ENCODE measurements around the gene FAM13A.

The FAM13A gene

DNA sequence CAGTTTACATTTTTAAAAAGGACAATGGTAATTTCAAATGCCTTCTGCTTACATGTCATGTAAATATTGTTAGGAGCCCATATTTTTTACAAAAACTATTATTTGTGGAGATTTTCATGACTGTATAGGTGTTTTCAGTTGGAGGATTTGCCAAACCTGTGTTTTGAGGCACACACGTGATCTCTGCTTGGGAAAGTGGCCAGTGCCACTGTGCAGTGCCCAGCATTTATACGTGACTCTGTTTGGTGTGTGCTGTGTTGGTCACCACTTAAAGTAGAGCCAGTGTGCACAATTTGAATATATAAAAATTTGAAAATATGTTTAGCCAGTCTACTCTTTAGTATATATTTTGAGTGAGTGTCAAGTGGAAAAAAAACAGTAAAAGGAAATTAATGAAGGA, 332.6 kb downstream of the FAM13A start:
- DNase-seq (ENCODE audit: low read depth): no peak
- no peak overlapping the region for H3K4me3 ChIP-seq (ENCODE audit: low read depth, low read length)
- TF ChIP-seq MYC (IDR thresholded peaks at IDR 0.05; ENCODE audit: low read depth, low read length) (no peak), POLR2A (IDR thresholded peaks at IDR 0.05; ENCODE audit: extremely low read depth, insufficient read length) (no peak)
- TF ChIP-seq, protein P1, sequence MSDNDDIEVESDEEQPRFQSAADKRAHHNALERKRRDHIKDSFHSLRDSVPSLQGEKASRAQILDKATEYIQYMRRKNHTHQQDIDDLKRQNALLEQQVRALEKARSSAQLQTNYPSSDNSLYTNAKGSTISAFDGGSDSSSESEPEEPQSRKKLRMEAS (IDR thresholded peaks at IDR 0.05; ENCODE audit: low read depth, low read length): no peak
- TF ChIP-seq, protein P2, sequence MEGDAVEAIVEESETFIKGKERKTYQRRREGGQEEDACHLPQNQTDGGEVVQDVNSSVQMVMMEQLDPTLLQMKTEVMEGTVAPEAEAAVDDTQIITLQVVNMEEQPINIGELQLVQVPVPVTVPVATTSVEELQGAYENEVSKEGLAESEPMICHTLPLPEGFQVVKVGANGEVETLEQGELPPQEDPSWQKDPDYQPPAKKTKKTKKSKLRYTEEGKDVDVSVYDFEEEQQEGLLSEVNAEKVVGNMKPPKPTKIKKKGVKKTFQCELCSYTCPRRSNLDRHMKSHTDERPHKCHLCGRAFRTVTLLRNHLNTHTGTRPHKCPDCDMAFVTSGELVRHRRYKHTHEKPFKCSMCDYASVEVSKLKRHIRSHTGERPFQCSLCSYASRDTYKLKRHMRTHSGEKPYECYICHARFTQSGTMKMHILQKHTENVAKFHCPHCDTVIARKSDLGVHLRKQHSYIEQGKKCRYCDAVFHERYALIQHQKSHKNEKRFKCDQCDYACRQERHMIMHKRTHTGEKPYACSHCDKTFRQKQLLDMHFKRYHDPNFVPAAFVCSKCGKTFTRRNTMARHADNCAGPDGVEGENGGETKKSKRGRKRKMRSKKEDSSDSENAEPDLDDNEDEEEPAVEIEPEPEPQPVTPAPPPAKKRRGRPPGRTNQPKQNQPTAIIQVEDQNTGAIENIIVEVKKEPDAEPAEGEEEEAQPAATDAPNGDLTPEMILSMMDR (IDR thresholded peaks at IDR 0.05; ENCODE audit: low read depth, low read length): no peak

DNA sequence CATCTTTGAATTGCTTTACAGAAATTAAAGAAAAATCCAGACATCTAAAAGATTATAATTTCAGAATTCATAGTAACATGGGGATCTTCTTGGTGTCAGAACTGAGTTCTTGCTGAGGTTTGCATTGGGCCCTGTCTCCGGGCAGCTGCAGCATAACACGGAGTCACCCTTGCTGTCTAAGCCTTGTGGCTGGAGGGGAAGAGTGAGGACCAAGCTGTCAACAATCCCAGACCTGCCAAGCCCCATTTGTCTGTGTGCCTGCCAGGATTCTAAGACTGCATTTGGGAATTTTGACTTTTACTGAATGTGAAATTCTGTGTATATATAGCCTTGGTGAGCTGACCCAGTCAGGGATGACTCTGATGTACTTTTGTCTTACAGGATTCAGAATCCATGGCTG, 334.2 kb downstream of the FAM13A start:
- TF ChIP-seq POLR2A (IDR thresholded peaks at IDR 0.05; ENCODE audit: extremely low read depth, insufficient read length): no peak
- DNase-seq (ENCODE audit: low read depth): no peak

DNA sequence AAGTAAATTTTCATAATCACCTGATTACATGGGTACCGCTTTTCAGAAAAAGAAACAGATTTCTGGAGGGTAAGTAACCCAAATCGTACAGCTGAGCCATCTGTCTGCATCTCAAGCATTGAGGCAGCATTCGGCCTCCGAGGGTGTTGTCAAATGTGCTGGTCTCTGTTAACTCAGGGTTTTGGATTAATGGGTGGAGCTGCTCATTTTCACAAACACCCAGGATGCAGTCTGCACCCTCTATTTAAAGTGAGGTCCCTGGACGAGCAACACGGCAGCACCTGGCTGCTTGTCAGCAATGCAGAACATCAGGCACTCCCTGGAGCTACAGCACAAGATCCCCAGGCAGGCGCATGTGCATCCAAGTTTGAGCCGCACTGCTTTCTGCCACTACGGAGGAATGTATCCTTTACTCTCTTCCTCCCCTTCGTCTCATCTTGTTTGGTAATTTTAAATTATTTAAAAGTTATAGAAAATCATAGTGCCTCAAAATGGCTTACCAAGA, 334.7 kb downstream of the FAM13A start:
- no peak overlapping the region for H3K4me3 ChIP-seq (ENCODE audit: low read depth, low read length)
- TF ChIP-seq POLR2A (IDR thresholded peaks at IDR 0.05; ENCODE audit: extremely low read depth, insufficient read length) (no peak), MYC (IDR thresholded peaks at IDR 0.05; ENCODE audit: low read depth, low read length) (no peak)
- TF ChIP-seq, protein P2 (IDR thresholded peaks at IDR 0.05; ENCODE audit: low read depth, low read length): no peak
- TF ChIP-seq, protein P1 (IDR thresholded peaks at IDR 0.05; ENCODE audit: low read depth, low read length): no peak
- no peak for DNase-seq (ENCODE audit: low read depth)

More for the DNA sequence above, 334.2 kb downstream of the FAM13A start:
- H3K4me3 ChIP-seq (ENCODE audit: low read depth, low read length): no peak overlapping the region

DNA sequence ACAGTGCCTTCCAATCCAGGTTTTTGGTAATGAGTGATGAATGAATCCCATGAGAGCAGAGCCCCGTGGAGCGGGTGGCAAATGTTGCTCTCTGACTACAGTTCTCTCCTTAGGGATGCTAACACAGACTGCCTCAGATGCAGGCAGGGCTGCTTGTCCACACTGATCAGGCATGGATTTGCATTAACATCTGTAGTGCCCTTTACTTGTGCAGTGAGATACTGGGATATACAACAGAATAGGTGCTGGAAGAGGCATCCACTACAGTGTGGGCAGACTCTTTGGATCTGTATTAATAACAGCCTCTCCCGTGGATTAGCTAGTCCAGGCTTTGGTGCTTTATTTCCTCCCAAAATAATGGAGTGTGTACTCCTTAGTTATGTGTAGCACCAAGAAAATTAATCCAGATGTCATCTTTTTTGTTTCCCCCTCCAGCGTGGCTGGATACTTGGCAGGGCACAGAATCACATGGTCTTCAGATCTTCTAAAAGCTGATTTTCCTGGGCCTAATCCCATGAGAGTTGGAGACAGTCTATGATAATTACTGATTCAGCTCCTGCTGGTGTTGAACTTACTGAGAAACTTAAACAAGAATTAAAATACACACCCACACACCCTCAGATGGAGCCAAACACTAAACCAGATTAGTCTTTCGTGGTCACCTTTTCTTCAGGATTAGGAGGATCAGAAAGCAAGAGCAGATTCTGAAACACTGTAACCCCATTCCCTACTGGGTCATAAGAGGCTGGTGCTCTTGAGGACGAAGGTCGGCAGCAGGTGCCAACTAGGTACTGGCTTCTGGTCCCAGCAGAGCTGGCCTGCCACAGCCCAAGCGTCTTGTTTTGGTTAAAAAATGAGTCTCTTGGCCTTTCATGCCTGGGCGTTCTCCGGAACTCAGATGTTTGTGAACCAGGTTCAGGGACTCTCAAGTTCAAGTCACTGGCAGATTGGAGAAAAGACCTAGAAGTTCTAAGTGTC, 336.2 kb downstream of the FAM13A start:
- DNase-seq (ENCODE audit: low read depth): no peak
- TF ChIP-seq, protein P2 (IDR thresholded peaks at IDR 0.05; ENCODE audit: low read depth, low read length): no peak
- TF ChIP-seq, protein P1 (IDR thresholded peaks at IDR 0.05; ENCODE audit: low read depth, low read length): no peak
- TF ChIP-seq MYC (IDR thresholded peaks at IDR 0.05; ENCODE audit: low read depth, low read length) (no peak), POLR2A (IDR thresholded peaks at IDR 0.05; ENCODE audit: extremely low read depth, insufficient read length) (no peak)
- no peak overlapping the region for H3K4me3 ChIP-seq (ENCODE audit: low read depth, low read length)

DNA sequence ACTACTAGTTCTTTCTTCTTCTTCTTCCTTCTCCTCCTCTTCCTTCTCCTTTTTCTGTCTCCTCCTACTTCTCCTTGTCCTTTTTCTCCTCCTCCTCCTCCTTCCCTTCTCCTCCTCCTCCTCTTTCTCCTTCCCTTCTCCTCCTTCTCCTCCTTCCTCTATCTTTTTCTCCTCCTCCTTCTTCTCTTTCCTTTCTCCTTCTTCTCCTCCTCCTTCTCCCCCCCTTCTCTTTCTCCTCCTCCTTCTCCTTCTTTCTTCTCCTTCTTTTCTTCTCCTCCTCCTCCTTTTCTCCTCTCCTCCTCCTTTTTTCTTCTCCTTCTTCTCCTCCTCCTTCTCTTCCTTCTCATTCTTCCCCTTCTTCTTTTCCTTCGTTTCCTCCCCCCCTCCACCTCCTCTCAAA, 337.6 kb downstream of the FAM13A start:
- no peak for DNase-seq (ENCODE audit: low read depth)
- TF ChIP-seq POLR2A (IDR thresholded peaks at IDR 0.05; ENCODE audit: extremely low read depth, insufficient read length): no peak
- TF ChIP-seq, protein P1 (IDR thresholded peaks at IDR 0.05; ENCODE audit: low read depth, low read length): no peak
- TF ChIP-seq, protein P2 (IDR thresholded peaks at IDR 0.05; ENCODE audit: low read depth, low read length): no peak
- TF ChIP-seq MYC (IDR thresholded peaks at IDR 0.05; ENCODE audit: low read depth, low read length): no peak

DNA sequence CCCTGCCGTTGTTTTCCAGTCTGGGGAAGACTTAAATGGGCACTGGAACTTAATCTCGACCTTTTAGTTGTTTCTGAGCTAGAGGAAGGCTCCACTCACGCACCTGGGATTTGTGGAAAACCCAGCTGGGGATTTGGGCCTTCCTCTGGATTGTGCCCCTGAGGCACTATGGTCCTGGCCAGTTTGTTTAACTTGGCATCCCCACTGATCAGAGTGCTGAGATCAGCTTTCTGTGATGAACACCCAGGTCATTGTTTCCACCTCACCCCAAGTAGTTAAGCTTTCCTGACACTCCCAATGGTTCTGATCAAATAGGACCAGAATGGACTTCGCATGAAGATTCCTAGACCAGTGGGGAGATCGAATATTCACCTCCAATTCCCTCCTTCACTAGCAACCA, 338.9 kb downstream of the FAM13A start:
- no peak overlapping the region for H3K4me3 ChIP-seq (ENCODE audit: low read depth, low read length)
- no peak for DNase-seq (ENCODE audit: low read depth)
- TF ChIP-seq, protein P1 (IDR thresholded peaks at IDR 0.05; ENCODE audit: low read depth, low read length): no peak
- TF ChIP-seq, protein P2 (IDR thresholded peaks at IDR 0.05; ENCODE audit: low read depth, low read length): no peak
- no peak for TF ChIP-seq POLR2A (IDR thresholded peaks at IDR 0.05; ENCODE audit: extremely low read depth, insufficient read length)
- no peak for TF ChIP-seq MYC (IDR thresholded peaks at IDR 0.05; ENCODE audit: low read depth, low read length)

More for the DNA sequence above, 337.6 kb downstream of the FAM13A start:
- no peak overlapping the region for H3K4me3 ChIP-seq (ENCODE audit: low read depth, low read length)
